ENCODE results near the gene ZNRF4. TPM values are rescaled to one million over a fixed set of nuclear protein-coding genes. Genes with fewer than 3 reads are reported as not detected.

The ZNRF4 gene
- total and polyA plus RNA-seq, 9 of the 15 experiments (the other 6 are each of a cell fraction or from before 2014, with no cell fraction given) = not detected

DNA sequence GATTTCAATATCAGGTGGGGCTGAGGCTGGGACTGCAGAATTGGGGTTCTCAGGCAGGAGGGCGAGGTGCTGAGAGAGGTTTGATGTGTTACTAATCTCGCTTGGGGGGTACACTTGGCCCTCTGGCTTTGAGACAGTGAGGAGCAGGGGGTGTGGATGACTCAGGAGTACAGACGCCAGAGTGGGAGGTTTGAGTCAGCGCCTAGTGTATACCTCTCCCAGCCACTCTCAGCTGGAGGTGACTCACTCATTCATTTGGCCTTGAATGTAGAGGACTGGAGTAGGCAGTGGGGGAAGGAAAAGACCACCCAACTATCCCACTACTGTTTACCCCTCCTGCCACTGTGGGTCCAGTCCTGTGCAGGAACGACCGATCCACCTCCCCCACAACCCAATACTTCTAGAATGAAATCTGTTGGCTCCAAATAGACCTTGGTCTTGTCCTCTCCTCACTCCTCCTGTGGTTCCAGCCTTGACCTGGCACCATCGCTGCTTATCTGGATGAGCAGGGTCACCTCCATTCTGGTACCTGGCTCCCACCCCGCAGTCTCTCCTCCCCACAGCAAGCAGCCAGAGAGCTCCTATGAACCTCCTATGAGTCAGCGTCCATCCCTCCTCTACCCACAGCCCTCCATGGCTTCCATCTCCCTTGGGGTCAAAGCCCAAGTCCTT lies 20.1 kb upstream of the ZNRF4 start (continued):
- TF ChIP-seq E2F4 (CRISPR knock-in tag; IDR thresholded peaks at IDR 0.05; ENCODE audit: low read depth) (no peak), ZNF830 (CRISPR knock-in tag; IDR thresholded peaks at IDR 0.05) (no peak), MNT (conservative IDR thresholded peaks at IDR 0.05) (0 out of 4 replicates have a peak, but pooled peaks of 1 of the 2 experiments have one; percentile 20), DPF2 (IDR thresholded peaks at IDR 0.05) (peak; percentile 88), KAT7 (CRISPR knock-in tag; IDR thresholded peaks at IDR 0.05; ENCODE audit: borderline replicate concordance) (no peak), GABPB2 (CRISPR knock-in tag; conservative IDR thresholded peaks at IDR 0.05) (no peak), MED1 (CRISPR knock-in tag; IDR thresholded peaks at IDR 0.05; ENCODE audit: borderline replicate concordance) (no peak), ZBTB8A (IDR thresholded peaks at IDR 0.05; ENCODE audit: partially characterized antibody) (no peak), NFE2 (IDR thresholded peaks at IDR 0.05; ENCODE audit: low read depth) (peak; percentile 82), ZNF280A (IDR thresholded peaks at IDR 0.05; ENCODE audit: low read depth, partially characterized antibody) (no peak), FOXM1 (IDR thresholded peaks at IDR 0.05; ENCODE audit: low read depth) (no peak), FOXM1 (CRISPR knock-in tag; IDR thresholded peaks at IDR 0.05; ENCODE audit: low read depth) (no peak), EGR1 (conservative IDR thresholded peaks at IDR 0.05) (peak; percentile 80), RUNX1 (IDR thresholded peaks at IDR 0.05; ENCODE audit: low read depth) (no peak), COPS2 (conservative IDR thresholded peaks at IDR 0.05) (no peak), YY1 (IDR thresholded peaks at IDR 0.05; ENCODE audit: borderline replicate concordance in 1 of 3, control insufficient read depth in 1 of 3, extremely low read depth in 1 of 3, insufficient read depth in 3 of 3, insufficient read length in 1 of 3, insufficient replicate concordance in 2 of 3, low read depth in 1 of 3, low read length in 2 of 3) (peak in 1 of 3 experiments; percentile 60), FUS (optimal IDR thresholded peaks at IDR 0.05; ENCODE audit: low read depth, low read length) (no peak), TFAM (CRISPR knock-in tag; conservative IDR thresholded peaks at IDR 0.05) (no peak), ELF4 (CRISPR knock-in tag; IDR thresholded peaks at IDR 0.05) (no peak)
- TF ChIP-seq, protein P1, sequence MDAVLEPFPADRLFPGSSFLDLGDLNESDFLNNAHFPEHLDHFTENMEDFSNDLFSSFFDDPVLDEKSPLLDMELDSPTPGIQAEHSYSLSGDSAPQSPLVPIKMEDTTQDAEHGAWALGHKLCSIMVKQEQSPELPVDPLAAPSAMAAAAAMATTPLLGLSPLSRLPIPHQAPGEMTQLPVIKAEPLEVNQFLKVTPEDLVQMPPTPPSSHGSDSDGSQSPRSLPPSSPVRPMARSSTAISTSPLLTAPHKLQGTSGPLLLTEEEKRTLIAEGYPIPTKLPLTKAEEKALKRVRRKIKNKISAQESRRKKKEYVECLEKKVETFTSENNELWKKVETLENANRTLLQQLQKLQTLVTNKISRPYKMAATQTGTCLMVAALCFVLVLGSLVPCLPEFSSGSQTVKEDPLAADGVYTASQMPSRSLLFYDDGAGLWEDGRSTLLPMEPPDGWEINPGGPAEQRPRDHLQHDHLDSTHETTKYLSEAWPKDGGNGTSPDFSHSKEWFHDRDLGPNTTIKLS (IDR thresholded peaks at IDR 0.05; ENCODE audit: borderline replicate concordance, low read depth) = no peak
- TF ChIP-seq, protein P2, sequence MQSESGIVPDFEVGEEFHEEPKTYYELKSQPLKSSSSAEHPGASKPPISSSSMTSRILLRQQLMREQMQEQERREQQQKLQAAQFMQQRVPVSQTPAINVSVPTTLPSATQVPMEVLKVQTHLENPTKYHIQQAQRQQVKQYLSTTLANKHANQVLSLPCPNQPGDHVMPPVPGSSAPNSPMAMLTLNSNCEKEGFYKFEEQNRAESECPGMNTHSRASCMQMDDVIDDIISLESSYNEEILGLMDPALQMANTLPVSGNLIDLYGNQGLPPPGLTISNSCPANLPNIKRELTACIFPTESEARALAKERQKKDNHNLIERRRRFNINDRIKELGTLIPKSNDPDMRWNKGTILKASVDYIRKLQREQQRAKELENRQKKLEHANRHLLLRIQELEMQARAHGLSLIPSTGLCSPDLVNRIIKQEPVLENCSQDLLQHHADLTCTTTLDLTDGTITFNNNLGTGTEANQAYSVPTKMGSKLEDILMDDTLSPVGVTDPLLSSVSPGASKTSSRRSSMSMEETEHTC (IDR thresholded peaks at IDR 0.05) = no peak
